ENCODE measurements around the gene KIAA0753.

DNA sequence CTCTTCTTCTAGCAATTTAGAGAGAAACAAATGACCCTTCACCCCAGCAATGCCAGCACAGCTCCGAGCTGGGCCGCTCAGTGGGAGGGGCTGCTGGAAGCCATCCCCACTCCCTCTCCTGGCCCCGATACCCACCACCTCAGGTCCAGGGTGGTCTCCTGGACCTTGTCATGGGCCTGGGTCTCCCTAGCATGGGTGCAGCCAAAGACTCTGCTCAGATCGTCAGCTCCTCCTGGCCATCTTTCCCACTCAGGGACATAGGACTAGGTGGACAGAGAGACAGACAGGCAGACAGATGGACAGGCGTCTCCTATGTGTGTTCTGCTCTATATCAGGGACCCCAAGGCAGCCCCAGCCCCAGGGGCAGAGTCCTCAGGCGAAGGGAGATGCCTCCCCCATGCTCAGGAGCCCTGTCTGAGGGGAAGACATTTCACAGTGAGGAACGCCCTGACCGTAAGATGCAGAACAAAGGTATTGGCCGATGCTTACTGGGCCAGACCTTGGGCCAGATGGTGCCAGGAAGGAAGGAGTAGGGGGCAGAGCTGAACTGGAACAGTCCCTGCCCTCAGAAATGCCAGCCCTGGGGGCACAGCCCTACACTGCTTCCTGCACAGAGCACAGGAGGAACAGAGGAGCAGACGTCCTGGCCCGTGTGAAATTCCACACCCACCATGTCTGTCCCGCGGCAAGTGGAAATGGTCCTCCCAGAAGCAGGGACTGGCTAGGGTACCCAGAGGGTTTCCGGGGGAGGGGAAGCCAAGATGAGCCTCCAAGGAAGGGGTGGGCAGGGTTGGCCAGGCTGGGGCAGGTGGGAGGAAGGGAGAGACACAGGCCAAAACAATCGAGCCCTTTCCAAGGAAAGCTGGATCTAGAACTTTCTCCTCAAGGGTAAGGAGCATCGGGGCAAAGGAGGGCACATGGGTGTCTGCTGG lies 97.2 kb downstream of the KIAA0753 start:
- TF ChIP-seq, protein P1, sequence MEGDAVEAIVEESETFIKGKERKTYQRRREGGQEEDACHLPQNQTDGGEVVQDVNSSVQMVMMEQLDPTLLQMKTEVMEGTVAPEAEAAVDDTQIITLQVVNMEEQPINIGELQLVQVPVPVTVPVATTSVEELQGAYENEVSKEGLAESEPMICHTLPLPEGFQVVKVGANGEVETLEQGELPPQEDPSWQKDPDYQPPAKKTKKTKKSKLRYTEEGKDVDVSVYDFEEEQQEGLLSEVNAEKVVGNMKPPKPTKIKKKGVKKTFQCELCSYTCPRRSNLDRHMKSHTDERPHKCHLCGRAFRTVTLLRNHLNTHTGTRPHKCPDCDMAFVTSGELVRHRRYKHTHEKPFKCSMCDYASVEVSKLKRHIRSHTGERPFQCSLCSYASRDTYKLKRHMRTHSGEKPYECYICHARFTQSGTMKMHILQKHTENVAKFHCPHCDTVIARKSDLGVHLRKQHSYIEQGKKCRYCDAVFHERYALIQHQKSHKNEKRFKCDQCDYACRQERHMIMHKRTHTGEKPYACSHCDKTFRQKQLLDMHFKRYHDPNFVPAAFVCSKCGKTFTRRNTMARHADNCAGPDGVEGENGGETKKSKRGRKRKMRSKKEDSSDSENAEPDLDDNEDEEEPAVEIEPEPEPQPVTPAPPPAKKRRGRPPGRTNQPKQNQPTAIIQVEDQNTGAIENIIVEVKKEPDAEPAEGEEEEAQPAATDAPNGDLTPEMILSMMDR (IDR thresholded peaks at IDR 0.05; ENCODE audit: low read depth, low read length) = no peak
- TF ChIP-seq POLR2A (IDR thresholded peaks at IDR 0.05; ENCODE audit: extremely low read depth, insufficient read length) = no peak
- TF ChIP-seq, protein P2, sequence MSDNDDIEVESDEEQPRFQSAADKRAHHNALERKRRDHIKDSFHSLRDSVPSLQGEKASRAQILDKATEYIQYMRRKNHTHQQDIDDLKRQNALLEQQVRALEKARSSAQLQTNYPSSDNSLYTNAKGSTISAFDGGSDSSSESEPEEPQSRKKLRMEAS (IDR thresholded peaks at IDR 0.05; ENCODE audit: low read depth, low read length) = no peak
- no peak for TF ChIP-seq MYC (IDR thresholded peaks at IDR 0.05; ENCODE audit: low read depth, low read length)

Data from NB4 (cell line).